Keratinocyte (primary cell): ENCODE results near the gene SRSF4. TPM values are rescaled to one million over a fixed set of nuclear protein-coding genes. Genes with fewer than 3 reads are reported as not detected.

Source experiments
- DNase-seq: peaks from one replicate; pipeline ENCODE4 v3.0.0-alpha.2; 2011; ENCODE audit warnings: low read depth, missing footprints, low spot score
- FAIRE-seq: peaks from 2 replicates; lab custom pipeline; 2011; peaks lifted over from hg19 to GRCh38; lab: Jason Lieb, UNC
- H2AFZ ChIP-seq: 2 replicates; pipeline ENCODE4 v1.6.0; 2012; ENCODE audit warnings: low read length, control low read depth, inconsistent platforms; ENCODE audit not compliant: control insufficient read depth
- H3K27ac ChIP-seq: 2 replicates; pipeline ENCODE4 v1.5.1; 2011; ENCODE audit warnings: low read length; ENCODE audit not compliant: control insufficient read depth, insufficient read depth
- H3K27me3 ChIP-seq: 3 replicates; pipeline ENCODE4 v1.6.0; 2011; ENCODE audit warnings: low read length; ENCODE audit not compliant: control insufficient read depth, insufficient read depth; ENCODE audit errors: extremely low read depth
- H3K36me3 ChIP-seq, 2 experiments: 2 replicates in 1 of 2; 3 replicates in 1 of 2; pipeline ENCODE4 v1.5.1; 2011; ENCODE audit warnings: low read length in 2 of 2, mild to moderate bottlenecking in 1 of 2; ENCODE audit not compliant: control insufficient read depth in 2 of 2, insufficient read depth in 2 of 2; ENCODE audit errors: extremely low read depth in 1 of 2
- H3K4me1 ChIP-seq: 3 replicates; pipeline ENCODE4 v1.5.1; 2011; ENCODE audit warnings: low read length; ENCODE audit not compliant: control insufficient read depth, insufficient read depth; ENCODE audit errors: extremely low read depth
- H3K4me2 ChIP-seq: 3 replicates; pipeline ENCODE4 v1.6.0; 2011; ENCODE audit warnings: low read depth, low read length; ENCODE audit not compliant: control insufficient read depth, insufficient read depth; ENCODE audit errors: extremely low read depth
- H3K4me3 ChIP-seq, 3 experiments: fragments of 200-600 bp in 1 of 3; sonication (generic) in 1 of 3; 2 replicates in 2 of 3; 3 replicates in 1 of 3; pipeline ENCODE4 v1.5.1; 2011 to 2016; ENCODE audit warnings: low read length in 3 of 3, mild to moderate bottlenecking in 3 of 3, control low read depth in 2 of 3, inconsistent platforms in 1 of 3, low read depth in 1 of 3, mixed read lengths in 1 of 3, mixed run types in 1 of 3, moderate library complexity in 1 of 3; ENCODE audit not compliant: control insufficient read depth in 2 of 3, insufficient read depth in 2 of 3; ENCODE audit errors: extremely low read depth in 1 of 3
- H3K79me2 ChIP-seq: 2 replicates; pipeline ENCODE4 v1.6.0; 2012; ENCODE audit warnings: low read length; ENCODE audit not compliant: control insufficient read depth, insufficient read depth
- H3K9ac ChIP-seq: 3 replicates; pipeline ENCODE4 v1.6.0; 2011; ENCODE audit warnings: low read length; ENCODE audit not compliant: control insufficient read depth, insufficient read depth; ENCODE audit errors: extremely low read depth
- H3K9me1 ChIP-seq: 3 replicates; pipeline ENCODE4 v1.6.0; 2011; ENCODE audit warnings: low read length; ENCODE audit not compliant: control insufficient read depth, insufficient read depth; ENCODE audit errors: extremely low read depth
- H3K9me3 ChIP-seq: 2 replicates; pipeline ENCODE4 v1.5.1; 2012; ENCODE audit warnings: low read depth, low read length; ENCODE audit not compliant: control insufficient read depth
- H4K20me1 ChIP-seq: 3 replicates; pipeline ENCODE4 v1.6.0; 2011; ENCODE audit warnings: low read length; ENCODE audit not compliant: control insufficient read depth, insufficient read depth; ENCODE audit errors: extremely low read depth
- CTCF ChIP-seq, 3 experiments: IDR thresholded peaks in 1 of 3; conservative IDR thresholded peaks in 1 of 3; optimal IDR thresholded peaks in 1 of 3; 2 replicates in 2 of 3; 3 replicates in 1 of 3; pipeline versions ENCODE3 to v1.5.1; 2011; ENCODE audit warnings: low read length in 3 of 3, mild to moderate bottlenecking in 3 of 3, moderate library complexity in 2 of 3, control low read depth in 1 of 3, inconsistent platforms in 1 of 3; ENCODE audit not compliant: insufficient read depth in 2 of 3; ENCODE audit errors: extremely low read depth in 1 of 3
- EZH2 ChIP-seq: IDR thresholded peaks from one replicate; pipeline ENCODE4 v1.6.1; 2012; ENCODE audit warnings: inconsistent platforms, mild to moderate bottlenecking, low read length, moderate library complexity
- dilution Hi-C: fragments of 300-500 bp; cut with MboI; formaldehyde crosslinking; loops from one replicate; pipeline ENCODE4 v1.7.0; 2020; ENCODE audit warnings: low sequenced_read_pairs; ENCODE audit not compliant: extremely low pct_ligation_motif_present
- polyA plus RNA-seq, 5 experiments: library from polyadenylated mRNA; depleted of rRNA in 3 of 5; stranded (reverse) in 3 of 5; stranded (forward) in 1 of 5; unstranded in 1 of 5; fragments of >200 nt; gene quantifications; 1 replicate in 1 of 5; 2 replicates in 3 of 5; 3 replicates in 1 of 5; pipeline versions ENCODE4 v1.2.1 to v1.2.3, GENCODE V29; 2011 to 2012; ENCODE audit warnings: missing spikeins in 2 of 5, low read depth in 1 of 5, low replicate concordance in 1 of 5

The SRSF4 gene
- polyA plus RNA-seq, 1 donor (not counting 4 experiments of a cell fraction or from before 2014, with no cell fraction given): 51.0 TPM

GRCh38 chr1:29221296-29221695 is 39.6 kb upstream of the SRSF4 start:
- Histone ChIP-seq H3K27me3 (no peaks in the 10 kb centered on the region), H3K9me1 (no peaks in the 10 kb centered on the region), H3K9ac (no peak overlapping the region), H3K4me2 (no peak overlapping the region), H3K4me3 (no peak overlapping the region), H3K27ac (no peak overlapping the region), H2AFZ (no peak overlapping the region), H3K4me1 (no peaks in the 10 kb centered on the region), H3K9me3 (no peaks in the 10 kb centered on the region), H3K79me2 (peaks cover 2% of the 10 kb centered on the region), H4K20me1 (no peaks in the 10 kb centered on the region), H3K36me3 (peaks cover 8 to 10% of the 10 kb centered on the region in 2 experiments)
- dilution Hi-C loops: no loop called here
- DNase-seq (no peak), FAIRE-seq (no peak)
- TF ChIP-seq CTCF (optimal IDR thresholded peaks at IDR 0.05 in 1 of 3, IDR thresholded peaks at IDR 0.05 in 1 of 3, conservative IDR thresholded peaks at IDR 0.05 in 1 of 3; ENCODE audit: extremely low read depth in 1 of 3, insufficient read depth in 2 of 3, low read length in 3 of 3) (no peak), EZH2 (no peak)

GRCh38 chr1:29218223-29218622 is 36.5 kb upstream of the SRSF4 start:
- no peak for TF ChIP-seq CTCF (optimal IDR thresholded peaks at IDR 0.05 in 1 of 3, IDR thresholded peaks at IDR 0.05 in 1 of 3, conservative IDR thresholded peaks at IDR 0.05 in 1 of 3; ENCODE audit: extremely low read depth in 1 of 3, insufficient read depth in 2 of 3, low read length in 3 of 3)
- no peak for TF ChIP-seq EZH2
- no peaks in the 10 kb centered on the region for H3K9me1 ChIP-seq
- dilution Hi-C loops: no loop called here
- FAIRE-seq (no peak), DNase-seq (no peak)
- no peak overlapping the region for H3K4me2 ChIP-seq
- no peak overlapping the region for H3K27ac ChIP-seq
- H3K4me3 ChIP-seq: no peak overlapping the region
- no peaks in the 10 kb centered on the region for H3K9me3 ChIP-seq
- peaks cover 4 to 11% of the 10 kb centered on the region in 2 experiments for H3K36me3 ChIP-seq
- H3K4me1 ChIP-seq: no peaks in the 10 kb centered on the region
- no peaks in the 10 kb centered on the region for H4K20me1 ChIP-seq
- H2AFZ ChIP-seq: no peak overlapping the region
- H3K79me2 ChIP-seq: no peaks in the 10 kb centered on the region
- no peak overlapping the region for H3K9ac ChIP-seq
- no peaks in the 10 kb centered on the region for H3K27me3 ChIP-seq
